ENCODE results near the gene SPZ1. TPM values are rescaled to one million over a fixed set of nuclear protein-coding genes. Genes with fewer than 3 reads are reported as not detected.

Gene SPZ1
- total RNA-seq, 1 experiment from 2014 or later, result not detected

Other genes starting within 250 kb of the SPZ1 start
- gene SERINC5, start 64.0 kb upstream of the SPZ1 start, total RNA-seq (2021; ENCODE audit: unreplicated experiment), result 39.3 TPM
- gene ZFYVE16, start 88.1 kb downstream of the SPZ1 start, total RNA-seq (2021; ENCODE audit: unreplicated experiment), result 24.2 TPM
- gene FAM151B, start 168.1 kb downstream of the SPZ1 start, total RNA-seq (2021; ENCODE audit: unreplicated experiment), result 1.2 TPM

All from HCT116 (cell line).